GM12892 (cell line): ENCODE measurements around the gene RFC4.
A peak's percentile ranks its signal among the peaks of the same experiment; 100 is the strongest.
"Not testable (repeated sequence)": the region's sequence is repeated elsewhere in the genome, so short reads cannot be mapped to it uniquely, and the experiment has no call there.

Experiments
- DNase-seq: peaks from one replicate; pipeline ENCODE4 v3.0.0; 2011; ENCODE audit not compliant: insufficient read length
- FAIRE-seq: peaks from 2 replicates; lab custom pipeline; 2011; peaks lifted over from hg19 to GRCh38; lab: Jason Lieb, UNC
- POLR2A ChIP-seq: IDR thresholded peaks from 2 replicates; pipeline ENCODE4 v1.6.1; 2011; ENCODE audit warnings: low read depth, low read length, control low read depth
- POLR2AphosphoS5 ChIP-seq: IDR thresholded peaks from 2 replicates; pipeline ENCODE4 v1.6.1; 2011; ENCODE audit warnings: low read depth, low read length, control low read depth
- TAF1 ChIP-seq: IDR thresholded peaks from 2 replicates; pipeline ENCODE4 v1.6.1; 2011; ENCODE audit warnings: low read depth, mild to moderate bottlenecking, control low read depth, low read length, borderline replicate concordance

Gene RFC4

DNA sequence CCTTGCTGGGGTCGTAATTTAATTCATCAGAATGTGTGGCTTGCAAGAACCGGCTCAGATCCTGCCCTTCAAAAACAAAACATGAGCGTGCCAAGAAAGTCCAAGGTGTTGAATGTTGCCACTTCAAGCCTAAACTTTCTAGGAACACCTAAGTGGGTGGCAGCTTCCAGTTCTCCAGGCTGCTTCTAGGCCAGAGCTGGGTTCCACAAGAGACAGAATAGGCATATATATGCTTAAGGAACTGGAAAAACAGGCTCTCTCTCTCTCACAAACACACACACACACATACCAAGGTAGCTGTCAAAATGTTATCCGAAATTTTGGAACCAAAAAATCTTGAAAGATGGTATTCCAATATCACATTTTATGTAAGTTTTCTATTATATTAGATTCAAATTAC, 35.3 kb upstream of the RFC4 start:
- no peak for DNase-seq
- no peak for TF ChIP-seq TAF1
- no peak for TF ChIP-seq POLR2A
- no peak for TF ChIP-seq POLR2AphosphoS5
- no peak for FAIRE-seq

DNA sequence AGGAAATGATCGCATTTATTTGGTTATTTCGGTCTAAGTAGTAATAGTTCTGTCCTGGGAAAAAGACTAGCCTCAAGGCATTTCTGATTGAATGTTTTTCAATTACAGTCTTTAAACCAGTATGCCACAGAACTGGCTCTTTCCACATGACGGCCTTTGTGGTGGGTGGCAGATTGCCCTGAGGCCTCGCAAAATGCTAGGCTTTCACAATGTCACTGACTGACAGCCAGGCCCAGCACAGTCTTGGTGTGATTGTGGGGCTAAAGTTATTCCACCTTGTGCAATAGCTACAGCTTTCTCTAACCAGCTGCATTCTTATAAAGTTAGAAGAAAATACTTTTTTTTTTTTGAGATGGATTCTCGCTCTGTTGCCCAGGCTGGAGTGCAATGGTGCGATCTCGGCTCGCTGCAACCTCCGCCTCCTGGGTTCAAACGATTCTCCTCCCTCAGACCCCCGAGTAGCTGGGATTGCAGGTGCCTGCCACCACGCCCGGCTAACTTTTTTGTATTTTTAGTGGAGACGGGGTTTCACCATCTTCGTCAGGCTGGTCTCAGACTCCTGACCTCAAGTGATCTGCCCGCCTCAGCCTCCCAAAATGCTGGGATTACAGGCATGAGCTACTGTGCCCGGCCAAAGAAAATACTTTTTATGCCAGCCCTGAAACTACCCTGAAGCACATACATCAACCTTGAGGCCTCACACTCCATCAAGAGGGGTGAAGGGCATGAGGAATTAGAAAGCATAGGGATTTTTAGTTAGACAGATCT, 33.8 kb upstream of the RFC4 start:
- DNase-seq (no peak), FAIRE-seq (no peak)
- TF ChIP-seq POLR2A, result no peak
- TF ChIP-seq POLR2AphosphoS5, result no peak
- TF ChIP-seq TAF1, result no peak

DNA sequence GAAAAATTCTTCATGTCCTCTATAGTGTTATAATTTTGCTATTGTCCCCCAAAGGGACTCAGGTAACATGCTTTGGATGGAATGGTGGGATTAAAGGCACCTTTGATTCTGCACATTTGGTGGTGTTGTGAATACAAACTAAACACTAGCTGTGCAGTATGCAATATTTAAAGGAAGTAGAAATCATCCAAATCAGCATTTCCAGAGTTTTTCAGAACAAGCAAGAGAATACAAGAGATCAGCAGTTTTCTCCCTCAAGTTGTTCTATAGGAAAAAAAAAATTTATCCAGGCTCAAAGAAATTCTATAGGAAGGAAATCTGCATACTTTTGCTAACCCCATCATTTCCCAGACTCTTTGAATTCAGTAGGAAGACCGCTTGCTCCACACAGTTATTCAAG, 26.0 kb upstream of the RFC4 start:
- DNase-seq (no peak), FAIRE-seq (no peak)
- TF ChIP-seq POLR2A (no peak), POLR2AphosphoS5 (no peak), TAF1 (no peak)

DNA sequence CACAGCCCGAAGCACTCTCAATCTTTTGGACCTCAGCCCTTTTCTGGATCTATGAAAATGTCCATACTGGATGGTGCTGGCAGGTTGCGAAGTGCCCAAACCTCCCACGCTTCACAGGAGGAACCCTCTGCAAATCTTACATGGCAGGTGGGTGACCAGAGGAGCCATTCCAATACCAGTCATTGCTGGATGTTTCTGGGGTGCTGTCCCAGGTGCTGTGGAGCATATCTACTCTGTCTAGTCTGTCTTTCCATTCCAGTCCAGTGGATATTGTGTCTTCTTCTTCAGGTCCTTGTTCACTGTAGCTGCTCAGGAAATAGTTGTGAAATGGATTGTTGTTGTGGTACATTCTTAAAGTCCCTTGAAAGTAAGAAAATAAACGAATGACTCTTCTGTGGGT, 25.5 kb upstream of the RFC4 start:
- TF ChIP-seq TAF1 (no peak), POLR2A (no peak), POLR2AphosphoS5 (no peak)
- no peak for DNase-seq
- no peak for FAIRE-seq

DNA sequence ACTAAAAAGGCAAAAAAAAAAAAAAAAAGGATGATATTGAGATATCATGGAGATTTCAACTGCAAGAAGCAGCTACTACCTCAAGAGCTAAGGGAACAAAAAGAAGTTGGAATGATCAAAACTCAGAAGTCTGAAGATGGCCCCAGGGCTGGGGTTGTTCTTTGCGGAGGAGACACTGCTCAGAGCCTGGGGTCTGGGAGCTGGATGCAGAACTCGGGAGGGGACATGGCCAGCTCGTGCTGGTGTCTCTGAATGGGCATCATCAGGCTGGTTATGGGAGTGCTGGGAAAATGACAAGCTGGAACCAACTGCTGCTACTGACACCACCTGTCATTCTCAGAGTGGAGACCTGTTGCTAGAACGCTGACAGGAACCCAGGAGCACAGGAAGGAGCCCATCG, 22.1 kb upstream of the RFC4 start:
- FAIRE-seq, result no peak
- DNase-seq, result no peak
- no peak for TF ChIP-seq POLR2A
- TF ChIP-seq TAF1, result no peak
- TF ChIP-seq POLR2AphosphoS5, result no peak

DNA sequence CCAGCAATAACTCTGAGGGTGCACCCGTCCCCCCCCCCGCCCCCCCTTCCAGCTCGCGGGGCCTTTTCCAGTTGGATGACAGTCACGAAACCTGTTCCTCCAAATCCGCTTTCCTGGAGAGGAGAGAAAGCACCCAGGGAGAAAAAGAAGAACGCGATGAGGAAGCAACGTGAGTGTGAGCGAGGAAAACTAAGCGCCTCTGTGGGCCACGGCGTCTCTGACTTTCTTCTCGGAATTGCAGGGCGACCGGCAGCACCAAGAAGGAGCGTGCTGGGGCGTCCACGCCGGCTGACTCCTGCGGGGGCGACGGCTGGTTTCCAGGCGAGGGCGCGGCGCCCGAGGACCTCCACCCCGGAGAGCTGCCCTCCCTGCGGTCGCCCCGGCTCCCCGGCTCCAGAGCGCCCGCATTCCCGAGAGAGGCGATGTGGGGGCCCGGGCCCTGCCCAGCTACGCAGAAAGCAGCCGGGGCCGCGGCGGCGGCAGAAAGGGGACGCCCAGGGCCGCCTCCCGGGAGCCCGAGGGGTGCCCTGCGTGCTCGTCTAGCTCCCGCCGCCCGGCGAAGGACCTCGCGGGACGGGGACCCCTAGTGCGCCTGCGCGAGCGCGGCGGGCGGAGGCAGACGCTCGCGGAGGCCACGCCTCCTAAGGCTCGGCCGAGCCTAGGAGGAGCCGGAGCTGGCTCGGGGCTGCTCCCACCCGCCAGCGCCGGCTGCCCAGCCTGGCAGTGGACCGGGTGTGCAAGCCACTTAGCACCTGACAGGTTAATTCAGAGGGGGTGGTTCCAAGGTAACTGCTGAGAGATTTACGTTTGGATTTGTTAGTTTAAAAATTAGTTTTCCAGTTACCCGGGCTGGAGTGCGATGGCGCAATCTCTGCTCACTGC, 20.9 kb upstream of the RFC4 start:
- TF ChIP-seq TAF1, result no peak
- TF ChIP-seq POLR2AphosphoS5, result no peak
- no peak for TF ChIP-seq POLR2A
- peak; percentile 88 for FAIRE-seq
- peak; percentile 99 for DNase-seq

DNA sequence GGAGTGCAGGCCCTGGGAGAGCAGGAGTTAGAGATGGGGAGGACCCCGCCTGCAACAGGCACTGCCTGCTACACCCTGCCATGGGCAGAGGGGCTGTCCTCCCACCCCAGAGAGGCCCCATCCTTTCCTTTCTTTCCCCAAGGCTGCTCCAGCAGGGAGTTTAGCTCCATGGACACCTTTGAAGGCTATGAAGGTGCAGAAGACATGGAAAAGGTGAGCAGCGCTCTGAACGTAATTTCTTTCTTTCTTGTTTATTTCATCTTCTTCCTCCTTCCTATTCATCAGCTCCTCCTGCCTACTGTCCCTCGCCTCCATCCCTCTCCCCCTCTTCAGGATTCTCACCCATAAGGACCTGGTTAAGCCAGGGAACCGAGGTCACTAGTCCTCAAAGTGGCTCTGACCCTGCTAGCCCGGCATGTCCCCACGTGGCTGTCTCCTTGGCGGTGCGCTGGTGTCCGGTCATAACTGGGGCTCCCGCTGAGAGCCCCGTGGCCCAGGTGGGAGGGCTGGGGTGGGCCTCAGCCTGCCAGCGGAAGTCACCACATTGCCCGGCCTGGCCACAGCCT, 20.2 kb upstream of the RFC4 start:
- no peak for FAIRE-seq
- TF ChIP-seq POLR2A (no peak), POLR2AphosphoS5 (no peak), TAF1 (no peak)
- no peak for DNase-seq

DNA sequence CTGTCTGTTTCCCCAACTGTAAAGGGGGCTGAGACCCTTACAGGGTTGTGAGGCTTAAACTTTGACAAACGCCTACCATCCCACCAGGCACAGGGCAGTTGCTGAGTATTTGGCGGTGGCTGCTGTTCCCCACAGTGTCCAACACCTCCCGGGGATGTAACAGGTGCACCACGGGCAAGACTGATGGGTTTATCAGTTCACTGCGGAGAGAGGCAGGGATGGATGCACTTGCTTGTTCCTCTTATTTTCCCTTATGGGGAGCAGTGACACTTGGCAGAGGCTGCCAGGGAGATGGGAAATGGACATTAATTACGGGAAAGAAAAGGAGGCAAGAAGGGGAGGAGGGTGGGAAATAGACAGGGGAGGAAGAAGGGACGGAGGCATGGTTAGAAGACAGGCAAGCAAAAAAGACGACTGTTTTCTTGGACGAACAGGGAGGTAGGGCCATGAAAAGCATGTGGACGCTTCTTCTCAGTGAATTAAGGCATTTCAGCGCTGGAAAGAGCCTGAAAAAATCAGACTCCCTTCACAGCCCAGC, 19.7 kb upstream of the RFC4 start:
- FAIRE-seq (no peak), DNase-seq (no peak)
- TF ChIP-seq POLR2AphosphoS5 (no peak), TAF1 (no peak), POLR2A (no peak)

DNA sequence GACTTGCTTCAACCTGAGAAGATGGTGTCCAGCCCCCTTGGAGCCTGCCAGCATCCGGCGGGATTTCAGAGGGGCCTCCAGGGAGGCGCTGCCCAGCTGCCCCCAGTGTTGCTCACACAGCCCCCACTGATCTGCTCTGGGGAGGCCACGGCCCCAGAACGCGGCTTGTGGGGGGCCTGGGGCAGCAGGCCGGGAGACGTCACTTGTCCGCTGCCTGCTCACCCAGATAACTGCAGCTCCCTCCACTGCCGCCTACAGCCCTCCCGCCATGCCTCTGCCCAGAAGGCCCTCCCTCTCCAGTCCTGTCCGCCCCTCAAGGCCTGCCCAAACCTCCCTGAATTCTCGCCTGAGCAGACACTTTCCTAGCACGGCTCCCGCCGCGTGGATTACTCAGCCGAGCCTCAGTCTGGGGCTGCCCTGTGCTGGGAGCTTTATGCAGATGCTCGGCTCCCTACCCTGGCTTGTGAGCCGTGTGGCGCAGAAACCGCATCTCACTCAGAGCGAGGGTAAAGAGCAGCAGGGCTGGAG, 19.1 kb upstream of the RFC4 start:
- DNase-seq, result no peak

DNA sequence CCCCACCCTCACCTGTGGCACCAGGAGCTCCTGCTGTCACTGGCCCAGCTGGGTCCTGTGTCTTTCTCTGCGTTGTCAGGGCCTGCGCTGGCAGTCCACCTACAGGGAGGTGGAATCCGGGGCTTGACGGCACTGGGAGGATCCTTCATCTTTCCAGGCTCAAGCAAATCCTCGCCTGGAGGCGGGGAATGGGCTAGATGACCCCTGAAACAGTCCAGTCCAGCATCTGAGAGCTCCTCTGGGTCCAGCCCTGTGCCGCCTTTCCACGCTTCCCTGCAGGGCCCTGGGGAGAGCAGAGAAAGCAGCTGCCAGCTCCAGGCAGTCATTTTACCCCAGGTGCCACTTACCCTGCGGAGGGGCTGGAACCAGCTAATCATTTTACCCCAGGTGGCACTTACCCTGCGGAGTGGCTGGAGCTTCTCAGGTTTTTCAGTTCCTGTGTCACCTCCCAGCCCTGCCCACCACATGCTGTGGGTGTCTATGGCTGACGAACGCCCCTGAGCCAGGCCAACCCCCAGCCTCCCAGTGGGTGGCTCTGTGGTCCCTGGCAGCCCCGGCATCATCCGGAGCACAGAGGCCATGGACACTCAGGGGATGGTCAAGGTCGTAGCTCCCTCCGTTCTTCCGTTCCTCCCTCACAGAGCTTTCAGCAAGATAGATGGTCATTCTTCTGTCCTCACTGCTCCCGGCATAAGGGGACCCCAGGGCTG, 18.3 kb upstream of the RFC4 start:
- no peak for DNase-seq
- no peak for TF ChIP-seq POLR2AphosphoS5
- no peak for TF ChIP-seq TAF1
- no peak for TF ChIP-seq POLR2A
- FAIRE-seq, result no peak

More for the DNA sequence above, 19.1 kb upstream of the RFC4 start:
- peak; percentile 63 for FAIRE-seq
- TF ChIP-seq POLR2A (no peak), TAF1 (no peak), POLR2AphosphoS5 (no peak)

DNA sequence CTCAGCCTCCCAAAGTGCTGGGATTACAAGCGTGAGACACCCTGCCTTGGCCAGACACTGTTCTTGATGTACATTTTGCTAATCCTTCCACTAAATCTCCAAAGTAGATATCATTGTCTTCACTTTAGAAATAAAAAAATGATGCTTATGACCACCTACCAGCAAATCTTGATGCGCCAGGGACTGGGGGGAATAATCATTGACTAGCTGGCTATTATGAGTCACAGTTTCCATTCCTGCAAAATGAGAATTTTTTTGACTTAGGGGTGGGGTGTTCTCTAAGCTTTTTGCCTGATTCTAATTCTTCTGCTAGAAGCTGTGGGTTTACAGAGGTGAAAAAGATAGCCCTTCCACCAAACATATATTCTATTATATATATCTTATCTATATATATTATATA, 17.1 kb upstream of the RFC4 start:
- TF ChIP-seq TAF1 (no peak), POLR2A (no peak), POLR2AphosphoS5 (no peak)
- FAIRE-seq (no peak), DNase-seq (no peak)

DNA sequence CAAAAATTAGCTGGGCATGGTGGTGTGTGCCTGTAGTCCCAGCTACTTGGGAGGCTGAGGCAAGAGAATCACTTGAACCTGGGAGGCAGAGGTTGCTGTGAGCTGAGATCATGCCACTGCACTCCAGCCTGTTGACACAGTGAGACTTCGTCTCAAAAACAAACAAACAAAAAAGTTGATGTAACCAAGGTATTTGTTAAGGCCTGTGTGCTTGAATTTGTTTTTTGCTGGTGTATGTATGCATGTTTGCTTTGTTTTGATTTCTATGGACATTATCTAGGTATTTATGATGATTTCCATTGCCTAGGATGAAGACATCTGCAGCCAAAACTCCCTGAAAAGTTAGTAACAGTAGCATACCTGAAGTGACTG, 16.1 kb upstream of the RFC4 start:
- FAIRE-seq, DNase-seq: not testable (repeated sequence)
